Measurements from ENCODE around the gene EPHX1.
"Not testable (repeated sequence)": the region's sequence is repeated elsewhere in the genome, so short reads cannot be mapped to it uniquely, and the experiment has no call there.

Gene EPHX1

GRCh38 chr1:225881081-225881958 is 71.4 kb downstream of the EPHX1 start:
- DNase-seq (ENCODE audit: low read depth): no peak

- DNase-seq (ENCODE audit: low read depth): no peak
These were observed 72.2 kb downstream of the EPHX1 start, which contains the start of gene TMEM63A for GRCh38 chr1:225881959-225882693. TMEM63A (minus strand) TSS chr1:225882380; CDS start chr1:225877580, 4,800 bp downstream.

GRCh38 chr1:225882694-225883615 is 73.0 kb downstream of the EPHX1 start:
- DNase-seq (ENCODE audit: low read depth): no peak

- DNase-seq (ENCODE audit: low read depth): no peak
These were observed 73.8 kb downstream of the EPHX1 start for GRCh38 chr1:225883616-225884265.

GRCh38 chr1:225885336-225885735 is 75.4 kb downstream of the EPHX1 start:
- DNase-seq (ENCODE audit: low read depth): no peak

- no peak for DNase-seq (ENCODE audit: low read depth)
These were observed 76.5 kb downstream of the EPHX1 start for GRCh38 chr1:225886159-225887029.

- no peak for DNase-seq (ENCODE audit: low read depth)
These were observed 77.0 kb downstream of the EPHX1 start for GRCh38 chr1:225887030-225887314.

- not testable (repeated sequence) for DNase-seq (ENCODE audit: low read depth)
These were observed 77.8 kb downstream of the EPHX1 start for GRCh38 chr1:225887554-225888288.

GRCh38 chr1:225888289-225888897 is 78.5 kb downstream of the EPHX1 start:
- no peak for DNase-seq (ENCODE audit: low read depth)

GRCh38 chr1:225888898-225889601 is 79.1 kb downstream of the EPHX1 start, which contains the start of gene LEFTY1:
LEFTY1 (minus strand) TSS chr1:225889146; CDS start chr1:225889066, 80 bp downstream.
- DNase-seq (ENCODE audit: low read depth): no peak

GRCh38 chr1:225889743-225890142 is 79.8 kb downstream of the EPHX1 start:
- no peak for DNase-seq (ENCODE audit: low read depth)

- DNase-seq (ENCODE audit: low read depth): no peak
These were observed 80.7 kb downstream of the EPHX1 start for GRCh38 chr1:225890346-225891228.

GRCh38 chr1:225891229-225891972 is 81.5 kb downstream of the EPHX1 start:
- no peak for DNase-seq (ENCODE audit: low read depth)

GRCh38 chr1:225892307-225892706 is 82.4 kb downstream of the EPHX1 start:
- no peak for DNase-seq (ENCODE audit: low read depth)

Data from non-pigmented ciliary epithelial cell (primary cell).